ENCODE measurements around the gene NOTCH4. TPM values are rescaled to one million over a fixed set of nuclear protein-coding genes. Genes with fewer than 3 reads are reported as not detected.
A peak's percentile ranks its signal among the peaks of the same experiment; 100 is the strongest.

The NOTCH4 gene
- total and polyA plus RNA-seq, 9 of the 15 experiments (the other 6 are each of a cell fraction or from before 2014, with no cell fraction given) = 0.24 to 4.3 (median 1.7) TPM

- peak; percentile 88; the same call in 1 of the 2 replicates for TF ChIP-seq RERE (CRISPR knock-in tag; IDR thresholded peaks at IDR 0.05; ENCODE audit: borderline replicate concordance)
- no peak for TF ChIP-seq NCOA2 (IDR thresholded peaks at IDR 0.05; ENCODE audit: partially characterized antibody in 2 of 2)
- TF ChIP-seq ZNF639 (CRISPR knock-in tag; conservative IDR thresholded peaks at IDR 0.05 in 1 of 2, IDR thresholded peaks at IDR 0.05 in 1 of 2) = no peak
- no peak for TF ChIP-seq SMAD4 (CRISPR knock-in tag; conservative IDR thresholded peaks at IDR 0.05)
- no peak for TF ChIP-seq EP300 (IDR thresholded peaks at IDR 0.05; ENCODE audit: low read length)
- no peak for TF ChIP-seq EWSR1 (IDR thresholded peaks at IDR 0.05; ENCODE audit: borderline replicate concordance, low read depth, partially characterized antibody)
- no peak for TF ChIP-seq NEUROD1 (IDR thresholded peaks at IDR 0.05; ENCODE audit: borderline replicate concordance, low read depth, low read length, partially characterized antibody)
- peak; percentile 7 for TF ChIP-seq TAF9B (IDR thresholded peaks at IDR 0.05; ENCODE audit: partially characterized antibody)
- peak; percentile 78 for TF ChIP-seq POLR2G (IDR thresholded peaks at IDR 0.05; ENCODE audit: low read depth, low read length)
- no peak for TF ChIP-seq CBX2 (IDR thresholded peaks at IDR 0.05; ENCODE audit: insufficient read depth, low read length, poor library complexity, severe bottlenecking)
- no peak for TF ChIP-seq RBM15 (IDR thresholded peaks at IDR 0.05; ENCODE audit: insufficient read depth, low read length)
- no peak for TF ChIP-seq SRSF1 (IDR thresholded peaks at IDR 0.05; ENCODE audit: low read depth, low read length)
- no peak for TF ChIP-seq ZNF57 (CRISPR knock-in tag; IDR thresholded peaks at IDR 0.05)
- peak; percentile 60; the same call in 1 of the 2 replicates for TF ChIP-seq ELF4 (CRISPR knock-in tag; IDR thresholded peaks at IDR 0.05)
- TF ChIP-seq HDAC2 (IDR thresholded peaks at IDR 0.05) = no peak
- no peak for TF ChIP-seq BRCA1 (IDR thresholded peaks at IDR 0.05)
- no peak for TF ChIP-seq BRCA1 (CRISPR knock-in tag; IDR thresholded peaks at IDR 0.05)
- no peak; the same call in 1 of the 2 replicates for TF ChIP-seq E2F3 (CRISPR knock-in tag; IDR thresholded peaks at IDR 0.05)
- TF ChIP-seq ELK1 (CRISPR knock-in tag; IDR thresholded peaks at IDR 0.05) = no peak
- no peak for TF ChIP-seq HDAC6 (IDR thresholded peaks at IDR 0.05; ENCODE audit: low read depth, low read length)
These were observed 48.0 kb downstream of the NOTCH4 start, which contains the start of gene AGPAT1 (continued) for GRCh38 chr6:32175711-32176475.

Data from K562 (cell line).